Measurements from ENCODE around the gene RNF220. TPM values are rescaled to one million over a fixed set of nuclear protein-coding genes. Genes with fewer than 3 reads are reported as not detected.
A peak's percentile ranks its signal among the peaks of the same experiment; 100 is the strongest.

Gene RNF220
- total RNA-seq, 1 experiment from 2014 or later: 128 TPM

DNA sequence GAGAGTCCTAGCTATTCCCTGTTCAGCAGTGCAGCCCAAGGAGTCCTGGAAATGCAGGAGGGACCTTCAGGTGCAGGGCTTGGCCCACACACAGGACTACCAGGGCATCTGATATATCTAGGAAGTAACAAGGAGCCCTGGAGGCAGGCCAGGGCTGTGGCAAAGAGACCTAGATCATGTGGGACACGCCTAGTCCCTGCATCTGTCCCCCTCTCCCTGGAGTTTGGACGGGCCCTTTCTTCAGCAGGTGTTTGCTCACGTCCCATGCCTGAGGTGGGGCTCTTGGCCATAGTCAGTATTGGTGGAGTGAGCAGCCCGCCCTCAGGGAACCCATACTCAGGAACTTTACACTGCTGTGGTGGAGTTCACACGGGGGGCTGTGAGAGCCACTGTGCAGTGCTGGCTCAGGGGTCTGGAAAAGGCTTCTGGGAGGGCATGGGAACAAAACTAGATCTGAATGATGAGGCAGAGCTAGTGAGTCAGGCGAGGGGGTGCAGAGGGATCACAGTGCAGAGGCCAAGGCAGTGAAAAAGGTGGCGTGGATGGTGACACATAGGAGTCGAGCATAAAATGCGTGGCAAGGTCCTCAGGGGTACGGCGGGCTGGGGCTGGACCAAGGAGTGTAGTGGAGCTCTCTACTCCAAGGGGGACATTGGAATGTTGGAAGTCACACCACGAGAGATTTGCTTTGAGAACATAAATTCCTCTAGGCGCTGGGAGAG, 243.6 kb downstream of the RNF220 start:
- Mint-ChIP-seq H3K27ac (no peak overlapping the region; the same call in 1 of the 2 replicates), H3K4me3 (no peak overlapping the region), H3K27me3 (ENCODE audit: low read depth) (no peaks in the 10 kb centered on the region), H3K36me3 (peaks cover 41% of the 10 kb centered on the region), H3K4me1 (peaks cover 26% of the 10 kb centered on the region), H3K9me3 (no peaks in the 10 kb centered on the region)
- ATAC-seq (no peak), DNase-seq (ENCODE audit: low spot score) (no peak)
- ChIA-PET POLR2A (no interaction called here), CTCF (interaction anchor here (0.5 to 5.4 kb wide), 2 partner anchors 39 to 449 kb away, joined by 3 to 112 read pairs; no protein-coding TSS in a partner anchor)
- TF ChIP-seq ZNF396 (CRISPR knock-in tag; IDR thresholded peaks at IDR 0.05; ENCODE audit: borderline replicate concordance) (no peak), TP53 (CRISPR knock-in tag; IDR thresholded peaks at IDR 0.05) (no peak), ZNF423 (CRISPR knock-in tag; IDR thresholded peaks at IDR 0.05) (no peak), FOXJ3 (CRISPR knock-in tag; IDR thresholded peaks at IDR 0.05; ENCODE audit: borderline replicate concordance) (no peak), NR2C2 (CRISPR knock-in tag; IDR thresholded peaks at IDR 0.05) (no peak), NR1H2 (CRISPR knock-in tag; IDR thresholded peaks at IDR 0.05) (no peak), FOXK1 (CRISPR knock-in tag; IDR thresholded peaks at IDR 0.05) (no peak), ETV6 (CRISPR knock-in tag; IDR thresholded peaks at IDR 0.05) (no peak)
- TF ChIP-seq, protein P1, sequence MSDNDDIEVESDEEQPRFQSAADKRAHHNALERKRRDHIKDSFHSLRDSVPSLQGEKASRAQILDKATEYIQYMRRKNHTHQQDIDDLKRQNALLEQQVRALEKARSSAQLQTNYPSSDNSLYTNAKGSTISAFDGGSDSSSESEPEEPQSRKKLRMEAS (CRISPR knock-in tag; IDR thresholded peaks at IDR 0.05): no peak
- TF ChIP-seq, protein P2, sequence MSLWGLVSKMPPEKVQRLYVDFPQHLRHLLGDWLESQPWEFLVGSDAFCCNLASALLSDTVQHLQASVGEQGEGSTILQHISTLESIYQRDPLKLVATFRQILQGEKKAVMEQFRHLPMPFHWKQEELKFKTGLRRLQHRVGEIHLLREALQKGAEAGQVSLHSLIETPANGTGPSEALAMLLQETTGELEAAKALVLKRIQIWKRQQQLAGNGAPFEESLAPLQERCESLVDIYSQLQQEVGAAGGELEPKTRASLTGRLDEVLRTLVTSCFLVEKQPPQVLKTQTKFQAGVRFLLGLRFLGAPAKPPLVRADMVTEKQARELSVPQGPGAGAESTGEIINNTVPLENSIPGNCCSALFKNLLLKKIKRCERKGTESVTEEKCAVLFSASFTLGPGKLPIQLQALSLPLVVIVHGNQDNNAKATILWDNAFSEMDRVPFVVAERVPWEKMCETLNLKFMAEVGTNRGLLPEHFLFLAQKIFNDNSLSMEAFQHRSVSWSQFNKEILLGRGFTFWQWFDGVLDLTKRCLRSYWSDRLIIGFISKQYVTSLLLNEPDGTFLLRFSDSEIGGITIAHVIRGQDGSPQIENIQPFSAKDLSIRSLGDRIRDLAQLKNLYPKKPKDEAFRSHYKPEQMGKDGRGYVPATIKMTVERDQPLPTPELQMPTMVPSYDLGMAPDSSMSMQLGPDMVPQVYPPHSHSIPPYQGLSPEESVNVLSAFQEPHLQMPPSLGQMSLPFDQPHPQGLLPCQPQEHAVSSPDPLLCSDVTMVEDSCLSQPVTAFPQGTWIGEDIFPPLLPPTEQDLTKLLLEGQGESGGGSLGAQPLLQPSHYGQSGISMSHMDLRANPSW (CRISPR knock-in tag; conservative IDR thresholded peaks at IDR 0.05; ENCODE audit: low read depth): no peak
- TF ChIP-seq, protein P3, sequence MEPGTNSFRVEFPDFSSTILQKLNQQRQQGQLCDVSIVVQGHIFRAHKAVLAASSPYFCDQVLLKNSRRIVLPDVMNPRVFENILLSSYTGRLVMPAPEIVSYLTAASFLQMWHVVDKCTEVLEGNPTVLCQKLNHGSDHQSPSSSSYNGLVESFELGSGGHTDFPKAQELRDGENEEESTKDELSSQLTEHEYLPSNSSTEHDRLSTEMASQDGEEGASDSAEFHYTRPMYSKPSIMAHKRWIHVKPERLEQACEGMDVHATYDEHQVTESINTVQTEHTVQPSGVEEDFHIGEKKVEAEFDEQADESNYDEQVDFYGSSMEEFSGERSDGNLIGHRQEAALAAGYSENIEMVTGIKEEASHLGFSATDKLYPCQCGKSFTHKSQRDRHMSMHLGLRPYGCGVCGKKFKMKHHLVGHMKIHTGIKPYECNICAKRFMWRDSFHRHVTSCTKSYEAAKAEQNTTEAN (CRISPR knock-in tag; IDR thresholded peaks at IDR 0.05): no peak
- TF ChIP-seq, protein P4, sequence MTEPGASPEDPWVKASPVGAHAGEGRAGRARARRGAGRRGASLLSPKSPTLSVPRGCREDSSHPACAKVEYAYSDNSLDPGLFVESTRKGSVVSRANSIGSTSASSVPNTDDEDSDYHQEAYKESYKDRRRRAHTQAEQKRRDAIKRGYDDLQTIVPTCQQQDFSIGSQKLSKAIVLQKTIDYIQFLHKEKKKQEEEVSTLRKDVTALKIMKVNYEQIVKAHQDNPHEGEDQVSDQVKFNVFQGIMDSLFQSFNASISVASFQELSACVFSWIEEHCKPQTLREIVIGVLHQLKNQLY (CRISPR knock-in tag; IDR thresholded peaks at IDR 0.05): no peak
- TF ChIP-seq, protein P5, sequence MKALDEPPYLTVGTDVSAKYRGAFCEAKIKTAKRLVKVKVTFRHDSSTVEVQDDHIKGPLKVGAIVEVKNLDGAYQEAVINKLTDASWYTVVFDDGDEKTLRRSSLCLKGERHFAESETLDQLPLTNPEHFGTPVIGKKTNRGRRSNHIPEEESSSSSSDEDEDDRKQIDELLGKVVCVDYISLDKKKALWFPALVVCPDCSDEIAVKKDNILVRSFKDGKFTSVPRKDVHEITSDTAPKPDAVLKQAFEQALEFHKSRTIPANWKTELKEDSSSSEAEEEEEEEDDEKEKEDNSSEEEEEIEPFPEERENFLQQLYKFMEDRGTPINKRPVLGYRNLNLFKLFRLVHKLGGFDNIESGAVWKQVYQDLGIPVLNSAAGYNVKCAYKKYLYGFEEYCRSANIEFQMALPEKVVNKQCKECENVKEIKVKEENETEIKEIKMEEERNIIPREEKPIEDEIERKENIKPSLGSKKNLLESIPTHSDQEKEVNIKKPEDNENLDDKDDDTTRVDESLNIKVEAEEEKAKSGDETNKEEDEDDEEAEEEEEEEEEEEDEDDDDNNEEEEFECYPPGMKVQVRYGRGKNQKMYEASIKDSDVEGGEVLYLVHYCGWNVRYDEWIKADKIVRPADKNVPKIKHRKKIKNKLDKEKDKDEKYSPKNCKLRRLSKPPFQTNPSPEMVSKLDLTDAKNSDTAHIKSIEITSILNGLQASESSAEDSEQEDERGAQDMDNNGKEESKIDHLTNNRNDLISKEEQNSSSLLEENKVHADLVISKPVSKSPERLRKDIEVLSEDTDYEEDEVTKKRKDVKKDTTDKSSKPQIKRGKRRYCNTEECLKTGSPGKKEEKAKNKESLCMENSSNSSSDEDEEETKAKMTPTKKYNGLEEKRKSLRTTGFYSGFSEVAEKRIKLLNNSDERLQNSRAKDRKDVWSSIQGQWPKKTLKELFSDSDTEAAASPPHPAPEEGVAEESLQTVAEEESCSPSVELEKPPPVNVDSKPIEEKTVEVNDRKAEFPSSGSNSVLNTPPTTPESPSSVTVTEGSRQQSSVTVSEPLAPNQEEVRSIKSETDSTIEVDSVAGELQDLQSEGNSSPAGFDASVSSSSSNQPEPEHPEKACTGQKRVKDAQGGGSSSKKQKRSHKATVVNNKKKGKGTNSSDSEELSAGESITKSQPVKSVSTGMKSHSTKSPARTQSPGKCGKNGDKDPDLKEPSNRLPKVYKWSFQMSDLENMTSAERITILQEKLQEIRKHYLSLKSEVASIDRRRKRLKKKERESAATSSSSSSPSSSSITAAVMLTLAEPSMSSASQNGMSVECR (CRISPR knock-in tag; IDR thresholded peaks at IDR 0.05; ENCODE audit: borderline replicate concordance): no peak

DNA sequence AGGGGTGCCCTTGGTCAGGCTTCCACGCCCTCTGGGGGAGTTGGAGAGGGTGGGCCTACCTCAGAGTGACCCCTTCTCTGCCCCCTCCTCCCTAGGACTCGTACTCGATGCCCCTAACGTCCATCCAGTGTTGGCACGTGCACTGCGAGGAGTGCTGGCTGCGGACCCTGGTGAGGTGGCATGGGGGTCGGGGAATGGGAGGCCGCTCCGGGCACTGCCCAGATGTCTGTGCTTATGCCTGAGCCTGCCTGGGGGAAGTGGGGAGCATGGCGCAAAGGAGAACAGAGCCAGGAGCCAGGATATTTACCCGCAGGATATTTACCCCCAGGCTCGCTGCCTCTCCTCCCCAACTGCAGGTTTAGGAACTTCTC, 244.7 kb downstream of the RNF220 start:
- peak overlapping the region; percentile 68; the same call in 1 of the 2 replicates for H3K27ac Mint-ChIP-seq
- POLR2A ChIA-PET: interaction anchor here (0.6 to 1.4 kb wide), 3 partner anchors 17 to 245 kb away, joined by 3 read pairs; no protein-coding TSS in a partner anchor
- peaks cover 26% of the 10 kb centered on the region for H3K4me1 Mint-ChIP-seq
- CTCF ChIA-PET: interaction anchor here (1.0 to 5.4 kb wide), 11 partner anchors 17 to 432 kb away, joined by 3 to 112 read pairs (median 8); partner anchors contain the start of genes ARMH1 and TMEM53
- H3K27me3 Mint-ChIP-seq (ENCODE audit: low read depth): no peaks in the 10 kb centered on the region
- no peaks in the 10 kb centered on the region for H3K9me3 Mint-ChIP-seq
- H3K4me3 Mint-ChIP-seq: no peak overlapping the region
- peaks cover 30% of the 10 kb centered on the region for H3K36me3 Mint-ChIP-seq
- ATAC-seq (no peak), DNase-seq (ENCODE audit: low spot score) (no peak)
- TF ChIP-seq, protein P6, sequence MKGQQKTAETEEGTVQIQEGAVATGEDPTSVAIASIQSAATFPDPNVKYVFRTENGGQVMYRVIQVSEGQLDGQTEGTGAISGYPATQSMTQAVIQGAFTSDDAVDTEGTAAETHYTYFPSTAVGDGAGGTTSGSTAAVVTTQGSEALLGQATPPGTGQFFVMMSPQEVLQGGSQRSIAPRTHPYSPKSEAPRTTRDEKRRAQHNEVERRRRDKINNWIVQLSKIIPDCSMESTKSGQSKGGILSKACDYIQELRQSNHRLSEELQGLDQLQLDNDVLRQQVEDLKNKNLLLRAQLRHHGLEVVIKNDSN (CRISPR knock-in tag; IDR thresholded peaks at IDR 0.05): no peak
- TF ChIP-seq OVOL2 (CRISPR knock-in tag; IDR thresholded peaks at IDR 0.05; ENCODE audit: borderline replicate concordance) (no peak), ZBTB21 (CRISPR knock-in tag; IDR thresholded peaks at IDR 0.05; ENCODE audit: borderline replicate concordance) (no peak), FOXJ3 (CRISPR knock-in tag; IDR thresholded peaks at IDR 0.05; ENCODE audit: borderline replicate concordance) (no peak), ZNF121 (CRISPR knock-in tag; IDR thresholded peaks at IDR 0.05) (no peak), GABPB1 (CRISPR knock-in tag; IDR thresholded peaks at IDR 0.05) (no peak), SOX15 (CRISPR knock-in tag; IDR thresholded peaks at IDR 0.05) (no peak), RELA (CRISPR knock-in tag; IDR thresholded peaks at IDR 0.05; ENCODE audit: borderline replicate concordance) (no peak), CBFB (CRISPR knock-in tag; IDR thresholded peaks at IDR 0.05; ENCODE audit: low read depth) (no peak)
- TF ChIP-seq, protein P7, sequence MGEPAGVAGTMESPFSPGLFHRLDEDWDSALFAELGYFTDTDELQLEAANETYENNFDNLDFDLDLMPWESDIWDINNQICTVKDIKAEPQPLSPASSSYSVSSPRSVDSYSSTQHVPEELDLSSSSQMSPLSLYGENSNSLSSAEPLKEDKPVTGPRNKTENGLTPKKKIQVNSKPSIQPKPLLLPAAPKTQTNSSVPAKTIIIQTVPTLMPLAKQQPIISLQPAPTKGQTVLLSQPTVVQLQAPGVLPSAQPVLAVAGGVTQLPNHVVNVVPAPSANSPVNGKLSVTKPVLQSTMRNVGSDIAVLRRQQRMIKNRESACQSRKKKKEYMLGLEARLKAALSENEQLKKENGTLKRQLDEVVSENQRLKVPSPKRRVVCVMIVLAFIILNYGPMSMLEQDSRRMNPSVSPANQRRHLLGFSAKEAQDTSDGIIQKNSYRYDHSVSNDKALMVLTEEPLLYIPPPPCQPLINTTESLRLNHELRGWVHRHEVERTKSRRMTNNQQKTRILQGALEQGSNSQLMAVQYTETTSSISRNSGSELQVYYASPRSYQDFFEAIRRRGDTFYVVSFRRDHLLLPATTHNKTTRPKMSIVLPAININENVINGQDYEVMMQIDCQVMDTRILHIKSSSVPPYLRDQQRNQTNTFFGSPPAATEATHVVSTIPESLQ (CRISPR knock-in tag; IDR thresholded peaks at IDR 0.05): no peak

Data from WTC11 (cell line).